Aorta (tissue), 5 donors: ENCODE results near the gene FAM13A. TPM values are rescaled to one million over a fixed set of nuclear protein-coding genes. Genes with fewer than 3 reads are reported as not detected.

Experiments used
- ATAC-seq: fragments of 200-7000 bp; cut with Tn5 transposase; one replicate; pipeline ENCODE4 v1.9.1; 2022; ENCODE audit warnings: moderate library complexity; ENCODE audit not compliant: low FRiP score
- DNase-seq, 2 donors: peaks; one replicate each; pipeline ENCODE4 v3.0.0-alpha.2; 2020
- H3K27ac ChIP-seq, 2 donors: one replicate each; pipeline ENCODE4 v1.5.1; 2013; ENCODE audit warnings: low read length in 2 of 2, mild to moderate bottlenecking in 2 of 2, moderate library complexity in 2 of 2, control low read depth in 1 of 2, inconsistent platforms in 1 of 2, low read depth in 1 of 2
- H3K27me3 ChIP-seq, 2 donors: one replicate each; pipeline ENCODE4 v1.6.1; 2013; ENCODE audit warnings: control low read depth in 1 of 2, low read length in 1 of 2, mild to moderate bottlenecking in 1 of 2, moderate library complexity in 1 of 2; ENCODE audit not compliant: insufficient read depth in 2 of 2, control insufficient read depth in 1 of 2
- H3K36me3 ChIP-seq, 2 donors: one replicate each; pipeline ENCODE4 v1.6.1; 2013; ENCODE audit warnings: control low read depth in 1 of 2, low read length in 1 of 2, mild to moderate bottlenecking in 1 of 2; ENCODE audit not compliant: insufficient read depth in 2 of 2, control insufficient read depth in 1 of 2
- H3K4me1 ChIP-seq, 2 donors: one replicate each; pipeline ENCODE4 v1.6.1; 2013; ENCODE audit warnings: low read length in 2 of 2, control low read depth in 1 of 2, mild to moderate bottlenecking in 1 of 2, moderate library complexity in 1 of 2; ENCODE audit not compliant: insufficient read depth in 2 of 2, control insufficient read depth in 1 of 2
- H3K4me3 ChIP-seq, 2 donors: one replicate each; pipeline ENCODE4 v1.5.1; 2013; ENCODE audit warnings: low read length in 2 of 2, control low read depth in 1 of 2, mild to moderate bottlenecking in 1 of 2
- H3K9me3 ChIP-seq: one replicate; pipeline ENCODE4 v1.6.1; 2013; ENCODE audit warnings: mild to moderate bottlenecking, low read length; ENCODE audit not compliant: control insufficient read depth
- WGBS, 2 donors: extraction: QIAGEN DNeasy Blood & Tissue Kit; methylation state at CpG; one replicate each; pipeline ENCODE4 v1.1.7; 2013; 5-methylcytosine and 5-hydroxymethylcytosine counted together
- intact Hi-C, 2 donors: fragments of 100-400 bp; cut with DNase I; formaldehyde crosslinking; loops; one replicate each; pipeline versions ENCODE4 v1.14.2 to v1.15.0; 2022
- polyA plus RNA-seq, 2 donors: library from polyadenylated mRNA; stranded (reverse); fragments of 200-250 nt; gene quantifications; one replicate each; pipeline ENCODE4 v1.2.3, GENCODE V29; 2013
- total RNA-seq, 2 donors: library from RNA; stranded (reverse); fragmentation: NEBNext Ultra II Directional; extraction: Animal tissue kit (Norgen Biotek cat#: 25700); gene quantifications; one replicate each; pipeline ENCODE4 v1.2.1, GENCODE V29; 2021
- donor health status: healthy with polysubstance abuse.
- donor health status: Bipolar disorder and iron deficiency.
- donor health status: DM: no; HTN: no; CAD: no.
- donor health status: DM: no; HTN: no; CAD: no.
- donor health status: DM: yes; HTN: yes; CAD: no.

The FAM13A gene
- total and polyA plus RNA-seq, 4 donors = 9.0 to 60.3 (median 23.5) TPM

DNA sequence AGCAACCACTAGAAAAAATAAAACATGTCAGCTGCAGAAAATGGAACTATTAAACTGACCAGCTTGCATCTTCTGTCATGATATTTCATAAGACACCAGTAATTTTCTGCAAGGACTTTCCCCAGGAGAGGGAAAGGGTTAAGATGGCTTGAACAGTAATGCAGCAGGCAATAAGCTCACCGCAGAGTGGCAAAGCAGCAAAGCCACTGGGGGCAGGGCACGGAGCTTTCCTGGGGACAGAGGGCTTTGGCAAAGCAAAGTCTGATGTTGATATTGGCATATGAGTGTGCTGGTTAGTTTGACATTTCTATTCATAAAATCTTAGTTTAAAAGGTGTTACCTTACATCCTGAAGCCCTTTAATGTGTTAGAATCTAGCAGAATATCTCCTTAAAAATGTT is 304.2 kb downstream of the FAM13A start:
- 0 to 7% methylated on average over 2 of the region's 2 CpGs for WGBS, 2 donors

DNA sequence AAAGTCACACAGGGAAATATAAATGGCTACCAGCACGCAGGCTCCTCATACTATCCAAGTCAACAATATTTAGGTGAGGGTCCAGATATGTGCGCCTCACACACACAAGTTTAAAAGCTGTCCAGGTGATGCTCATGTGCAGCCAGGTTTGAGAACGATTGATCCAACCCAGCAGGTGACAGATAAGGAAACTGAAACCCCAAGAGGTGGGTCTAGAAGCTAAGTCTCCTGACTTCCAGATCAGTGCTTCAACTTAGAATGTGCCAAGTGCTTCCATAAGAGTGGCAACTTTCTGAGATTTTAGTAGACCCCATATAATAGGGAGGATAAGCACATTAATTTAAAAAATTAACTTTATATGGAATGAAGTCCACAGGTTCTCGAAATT is 304.9 kb downstream of the FAM13A start:
- 67 to 72% methylated on average over 4 of the region's 4 CpGs for WGBS, 2 donors
- H3K9me3 ChIP-seq = no peaks in the 10 kb centered on the region
- intact Hi-C loops = no loop called here
- ATAC-seq = no peak
- peaks cover 0 to 8% of the 10 kb centered on the region in 2 donors for H3K4me1 ChIP-seq
- no peak overlapping the region for H3K4me3 ChIP-seq
- DNase-seq = no peak
- peaks cover 2 to 7% of the 10 kb centered on the region in 2 donors for H3K36me3 ChIP-seq
- H3K27ac ChIP-seq = no peak overlapping the region
- no peaks in the 10 kb centered on the region for H3K27me3 ChIP-seq

More for the DNA sequence above, 304.2 kb downstream of the FAM13A start:
- Histone ChIP-seq H3K9me3 (no peaks in the 10 kb centered on the region), H3K4me1 (peaks cover 0 to 8% of the 10 kb centered on the region in 2 donors), H3K27me3 (no peaks in the 10 kb centered on the region), H3K4me3 (no peak overlapping the region), H3K27ac (no peak overlapping the region), H3K36me3 (peaks cover 2 to 3% of the 10 kb centered on the region in 2 donors)
- intact Hi-C loops = no loop called here
- peak; percentile 51 for ATAC-seq
- peak in 1 of 2 donors; percentile 42 for DNase-seq

DNA sequence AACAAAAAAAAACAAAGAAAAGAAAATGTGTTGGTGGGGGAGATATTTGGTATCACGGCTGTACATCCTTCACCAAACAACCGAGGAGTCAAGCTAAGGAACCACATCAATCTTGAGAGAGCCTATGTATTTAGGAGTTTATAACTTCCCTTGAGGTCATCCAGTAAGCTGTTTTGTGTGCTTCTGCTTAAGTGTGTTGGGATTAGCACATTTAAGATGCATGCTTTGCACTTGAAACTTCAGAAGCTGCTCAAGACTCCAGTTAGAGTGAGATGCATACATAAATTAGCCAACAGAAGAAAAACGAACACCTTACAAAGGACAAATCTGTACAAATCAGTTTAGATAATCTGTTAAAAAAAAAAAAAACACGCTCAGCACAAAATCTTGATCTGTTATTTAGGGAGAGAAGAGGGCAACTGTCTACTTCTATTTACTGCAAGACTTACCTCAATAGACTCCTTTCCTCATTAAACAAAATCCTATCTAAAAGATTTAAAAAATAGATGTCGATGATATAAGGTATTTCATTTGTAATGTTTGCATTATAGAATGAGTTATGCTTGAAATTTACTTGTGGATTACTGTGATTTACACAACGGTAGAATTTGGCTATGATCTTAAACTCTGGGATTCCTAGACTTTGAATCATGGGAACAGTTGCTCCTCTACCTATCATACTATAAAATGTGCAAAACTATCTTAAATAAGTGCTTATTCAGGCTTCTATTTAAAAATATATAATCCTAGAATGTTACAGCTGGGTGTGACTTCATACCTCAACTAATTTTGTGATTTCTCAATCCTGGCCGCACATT is 305.5 kb downstream of the FAM13A start:
- H3K4me1 ChIP-seq = peaks cover 0 to 8% of the 10 kb centered on the region in 2 donors
- H3K4me3 ChIP-seq = no peak overlapping the region
- H3K36me3 ChIP-seq = peaks cover 2 to 8% of the 10 kb centered on the region in 2 donors
- 68 to 74% methylated on average over 7 of the region's 7 CpGs for whole genome bisulfite sequencing, 2 donors
- H3K27ac ChIP-seq = no peak overlapping the region
- intact Hi-C loops = no loop called here
- DNase-seq (no peak), ATAC-seq (no peak)
- no peaks in the 10 kb centered on the region for H3K27me3 ChIP-seq
- H3K9me3 ChIP-seq = no peaks in the 10 kb centered on the region

DNA sequence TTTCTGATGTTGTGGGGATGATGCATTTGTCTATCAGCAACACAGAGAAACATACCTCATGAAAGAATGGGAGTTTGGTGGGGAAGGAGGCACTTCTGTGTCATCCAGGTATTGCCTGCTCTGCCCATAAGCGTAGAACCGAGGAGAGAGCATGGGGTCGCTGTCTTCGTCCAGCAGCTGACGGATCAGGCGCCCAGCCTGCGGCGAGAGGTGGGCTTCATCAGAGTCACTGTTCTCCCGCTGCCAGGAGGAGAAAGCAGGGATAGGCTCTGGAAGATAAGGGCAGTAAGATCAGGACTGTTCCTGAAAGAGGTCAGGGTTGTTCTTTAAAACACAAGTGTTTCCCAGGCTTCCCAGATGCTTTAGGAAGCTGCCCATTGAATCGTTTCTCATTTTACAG is 306.6 kb downstream of the FAM13A start:
- H3K36me3 ChIP-seq = peaks cover 2 to 8% of the 10 kb centered on the region in 2 donors
- intact Hi-C loops = no loop called here
- no peak for DNase-seq
- H3K4me1 ChIP-seq = peaks cover under 1 to 7% of the 10 kb centered on the region in 2 donors
- H3K27me3 ChIP-seq = no peaks in the 10 kb centered on the region
- ATAC-seq = no peak
- WGBS, 2 donors = 96% methylated on average over 10 of the region's 10 CpGs
- no peaks in the 10 kb centered on the region for H3K9me3 ChIP-seq
- H3K4me3 ChIP-seq = no peak overlapping the region
- no peak overlapping the region for H3K27ac ChIP-seq

DNA sequence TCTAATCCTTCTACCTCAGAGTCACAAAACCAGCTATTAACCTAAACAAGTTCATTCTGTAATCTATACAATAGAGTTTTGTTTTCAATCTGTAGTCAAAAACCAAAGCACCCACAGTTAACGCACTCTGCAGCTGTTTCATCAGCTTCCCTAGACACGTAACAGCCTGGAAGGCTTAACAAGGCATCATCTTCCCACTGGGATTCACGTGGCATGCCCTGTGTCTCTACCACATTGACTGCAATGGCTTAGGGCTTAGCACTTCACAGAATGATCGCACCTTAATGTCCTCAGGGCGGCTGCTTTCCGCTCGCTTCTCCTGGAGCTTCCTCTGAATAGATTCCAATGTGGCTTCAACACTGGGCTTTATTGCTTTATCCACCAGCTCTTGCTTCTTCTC is 309.6 kb downstream of the FAM13A start:
- Histone ChIP-seq H3K27ac (no peak overlapping the region), H3K36me3 (peaks cover 2 to 8% of the 10 kb centered on the region in 2 donors), H3K4me1 (peaks cover 2 to 17% of the 10 kb centered on the region in 2 donors), H3K27me3 (no peaks in the 10 kb centered on the region), H3K4me3 (no peak overlapping the region), H3K9me3 (no peaks in the 10 kb centered on the region)
- intact Hi-C loops = no loop called here
- no peak for DNase-seq
- no peak for ATAC-seq
- WGBS, 2 donors = 97 to 98% methylated on average over 7 of the region's 7 CpGs

DNA sequence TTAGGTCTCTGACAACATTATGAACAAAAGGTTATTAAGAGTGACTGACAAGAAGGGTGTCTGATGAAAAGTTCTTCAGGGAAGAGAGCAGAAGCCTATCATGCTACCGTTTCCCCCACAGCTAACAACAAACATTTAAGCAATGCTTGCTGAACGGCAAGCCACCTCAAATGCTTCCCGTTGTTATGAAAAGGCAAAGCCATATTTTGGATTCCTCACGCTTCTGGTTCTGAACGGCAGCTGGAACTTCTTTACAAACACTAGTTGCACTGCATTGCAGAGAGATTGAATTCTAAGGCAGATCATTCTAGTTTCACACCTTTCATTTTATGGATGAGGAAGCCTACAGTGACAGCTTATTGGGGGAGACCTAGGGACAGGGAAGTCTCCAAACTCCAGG is 310.8 kb downstream of the FAM13A start:
- Histone ChIP-seq H3K9me3 (no peaks in the 10 kb centered on the region), H3K27me3 (no peaks in the 10 kb centered on the region), H3K4me3 (no peak overlapping the region), H3K36me3 (peaks cover 2 to 8% of the 10 kb centered on the region in 2 donors), H3K4me1 (peaks cover 2 to 17% of the 10 kb centered on the region in 2 donors), H3K27ac (peak overlapping the region in 1 of 2 donors; percentile 42)
- WGBS, 2 donors = 56% methylated on average over 5 of the region's 5 CpGs
- intact Hi-C loops = no loop called here
- no peak for DNase-seq
- ATAC-seq = no peak

DNA sequence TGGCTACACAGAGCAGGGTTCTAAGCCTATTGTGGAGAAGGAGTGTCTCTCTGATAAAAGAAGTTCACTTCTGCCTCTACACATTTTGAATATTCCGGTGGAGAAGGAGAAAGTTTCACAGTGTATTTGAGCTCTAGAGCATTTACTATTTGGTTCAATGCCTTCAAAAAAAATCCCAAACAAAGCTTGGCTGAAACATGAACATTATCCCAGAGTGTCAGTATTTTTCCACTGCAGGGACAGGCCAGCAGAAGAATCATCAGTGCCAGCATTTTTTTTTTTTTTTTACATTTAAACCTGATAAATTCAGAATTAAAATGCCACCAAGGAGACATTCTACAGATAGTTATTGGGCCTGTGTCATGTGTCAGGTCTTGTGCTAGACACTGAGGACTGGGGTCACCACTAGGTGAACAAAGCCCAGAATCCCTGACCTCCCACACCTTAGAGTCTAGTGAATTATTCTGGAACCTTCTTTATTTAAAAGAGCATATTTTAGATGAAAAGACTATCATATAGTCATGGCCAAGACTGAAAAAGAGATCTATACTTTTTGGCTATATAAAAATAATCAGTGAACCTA is 311.3 kb downstream of the FAM13A start:
- intact Hi-C loops = no loop called here
- no peak for DNase-seq
- Histone ChIP-seq H3K36me3 (peaks cover 2 to 8% of the 10 kb centered on the region in 2 donors), H3K27ac (peak overlapping the region; percentile 57 to 71), H3K4me3 (no peak overlapping the region), H3K9me3 (no peaks in the 10 kb centered on the region), H3K27me3 (no peaks in the 10 kb centered on the region), H3K4me1 (peaks cover 2 to 17% of the 10 kb centered on the region in 2 donors)
- WGBS, 2 donors = 6 to 17% methylated on average over 1 of the region's 1 CpG
- peak; percentile 57 for ATAC-seq

DNA sequence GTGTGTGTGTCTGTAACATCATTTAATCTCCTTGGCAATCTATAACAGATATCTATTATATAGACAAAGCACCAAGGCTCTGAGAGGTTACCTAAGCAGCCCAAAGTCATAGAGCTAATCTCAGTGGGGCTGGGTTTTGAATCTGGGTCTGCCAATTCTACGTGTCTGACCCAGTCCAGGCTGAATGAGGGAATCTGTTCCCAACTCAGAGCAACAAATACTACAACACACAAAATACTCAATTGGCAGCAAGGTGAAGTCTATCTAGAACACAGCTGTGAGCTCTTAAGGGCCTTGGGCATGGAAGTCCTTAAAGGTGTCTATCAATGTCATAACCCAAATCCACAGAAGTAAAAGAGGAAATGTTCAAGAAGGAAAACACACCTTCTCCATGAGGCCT is 311.8 kb downstream of the FAM13A start:
- H3K4me3 ChIP-seq = no peak overlapping the region
- ATAC-seq = peak; percentile 4
- H3K27ac ChIP-seq = peak overlapping the region; percentile 57 to 71
- peaks cover 2 to 8% of the 10 kb centered on the region in 2 donors for H3K36me3 ChIP-seq
- peaks cover 2 to 17% of the 10 kb centered on the region in 2 donors for H3K4me1 ChIP-seq
- no peaks in the 10 kb centered on the region for H3K27me3 ChIP-seq
- 13 to 21% methylated on average over 1 of the region's 1 CpG for WGBS, 2 donors
- intact Hi-C loops = no loop called here
- DNase-seq = no peak
- no peaks in the 10 kb centered on the region for H3K9me3 ChIP-seq

DNA sequence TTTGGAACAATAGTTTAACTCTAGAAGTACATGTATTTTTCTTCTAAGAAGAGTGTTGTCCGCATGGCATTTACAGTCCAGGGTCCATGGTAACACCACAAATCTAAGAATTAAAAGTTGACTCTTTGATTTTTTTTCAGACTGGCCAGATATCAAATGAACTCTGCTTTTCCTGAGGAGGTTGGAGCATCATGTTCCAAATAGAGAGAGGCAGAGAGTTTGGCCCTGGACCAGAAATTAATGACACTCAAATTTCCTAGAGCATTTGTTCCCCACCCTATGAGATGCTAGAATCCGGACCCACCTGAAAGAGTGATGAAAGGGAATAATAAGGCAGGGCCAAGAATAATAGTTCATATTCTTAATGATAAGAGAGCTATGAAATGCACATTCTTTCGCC is 312.4 kb downstream of the FAM13A start:
- no peak for ATAC-seq
- Histone ChIP-seq H3K4me1 (peaks cover 2 to 17% of the 10 kb centered on the region in 2 donors), H3K4me3 (no peak overlapping the region), H3K9me3 (no peaks in the 10 kb centered on the region), H3K36me3 (peaks cover 2 to 6% of the 10 kb centered on the region in 2 donors), H3K27me3 (no peaks in the 10 kb centered on the region), H3K27ac (peak overlapping the region in 1 of 2 donors; percentile 57)
- WGBS, 2 donors = 57 to 61% methylated on average over 3 of the region's 3 CpGs
- no peak for DNase-seq
- intact Hi-C loops = no loop called here
